GM21576 (cell line): ENCODE results near the gene DMD.
"Not testable (repeated sequence)": the region's sequence is repeated elsewhere in the genome, so short reads cannot be mapped to it uniquely, and the experiment has no call there.

Source experiments
- ATAC-seq: cut with Tn5 transposase; IDR thresholded peaks from one replicate; pipeline ENCODE4 v1.9.1; 2021; ENCODE audit warnings: mild to moderate bottlenecking, moderate library complexity; ENCODE audit not compliant: unreplicated experiment

The DMD gene

DNA sequence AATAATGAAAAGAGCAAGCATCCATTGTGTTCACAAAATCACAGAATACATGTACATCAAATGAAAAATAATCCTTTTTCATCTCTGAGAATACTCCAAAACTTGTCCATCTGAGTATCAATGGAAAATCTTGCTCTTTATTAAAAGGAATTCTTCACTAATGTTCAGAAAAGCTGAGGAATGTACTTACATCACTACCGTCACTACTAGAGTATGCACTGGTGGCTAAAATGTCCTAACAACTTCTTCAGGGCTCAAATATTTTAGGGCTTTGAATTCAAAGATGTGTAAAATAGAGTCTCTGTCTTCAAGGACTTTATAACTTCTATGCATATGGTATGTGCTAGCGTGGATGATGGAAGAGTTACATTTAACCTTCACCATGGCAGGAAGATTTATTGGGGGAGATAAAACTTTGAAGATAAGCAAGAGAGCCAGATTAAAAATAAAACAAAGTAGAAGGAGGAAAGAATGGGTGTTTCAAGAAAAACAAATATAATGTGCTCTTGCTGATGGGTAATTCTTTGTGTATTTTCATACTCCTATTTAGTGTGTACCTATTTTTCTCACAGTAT is 55.1 kb downstream of the DMD start:
- no peak for ATAC-seq

DNA sequence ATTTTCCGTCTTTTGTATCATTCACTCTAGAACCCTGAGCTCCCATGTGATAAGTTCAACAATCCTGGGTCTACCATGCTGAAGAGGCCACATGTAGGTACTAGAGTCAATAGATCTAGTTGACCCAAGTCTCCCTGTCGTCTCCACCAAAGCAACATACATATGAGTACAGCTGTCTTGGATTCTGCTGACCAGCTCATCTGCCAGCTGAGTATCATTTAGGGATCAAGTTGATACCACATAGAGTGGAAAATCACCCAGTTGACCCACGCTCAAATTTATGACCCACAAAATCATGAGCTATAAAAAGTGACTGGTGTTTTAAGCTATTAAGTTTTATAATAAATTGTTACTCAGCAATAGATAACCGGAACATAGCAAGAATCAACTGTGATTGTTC is 61.8 kb downstream of the DMD start:
- no peak for ATAC-seq

DNA sequence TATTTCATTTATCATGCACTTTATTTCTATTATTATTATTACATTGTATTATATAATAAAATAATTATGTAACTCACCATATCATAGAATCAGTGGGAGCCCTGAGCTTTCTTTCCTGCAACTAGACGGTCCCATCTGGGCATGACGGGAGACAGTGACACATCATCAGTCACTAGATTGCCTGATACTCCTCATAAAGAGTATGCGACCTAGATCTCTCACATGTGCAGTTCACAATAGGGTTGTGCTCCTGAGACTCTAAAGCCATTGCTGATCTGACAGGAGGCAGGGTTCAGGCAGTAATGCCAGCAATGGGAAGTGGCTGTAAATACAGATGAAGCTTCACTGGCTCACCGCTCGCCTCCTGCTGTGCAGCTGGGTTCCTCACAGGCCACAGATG is 62.3 kb downstream of the DMD start:
- no peak for ATAC-seq

DNA sequence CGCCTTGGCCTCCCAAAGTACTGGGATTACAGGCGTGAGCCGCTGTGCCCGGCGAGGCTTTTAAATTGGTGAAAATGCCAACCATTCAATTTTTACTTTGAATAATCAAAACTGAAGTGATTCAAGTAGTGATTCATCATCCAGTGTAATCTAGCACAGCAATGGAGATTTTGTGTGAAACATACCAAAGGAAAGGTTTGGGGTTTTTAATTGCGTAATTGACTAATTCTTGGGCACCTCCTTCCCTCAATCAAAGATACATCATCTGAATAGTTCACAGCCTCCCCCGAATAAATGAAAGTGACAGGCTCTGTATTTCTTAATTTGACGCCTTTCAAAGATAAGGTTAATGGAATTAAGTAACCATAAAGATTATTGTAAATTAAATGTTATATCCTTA is 69.0 kb downstream of the DMD start:
- no peak for ATAC-seq

DNA sequence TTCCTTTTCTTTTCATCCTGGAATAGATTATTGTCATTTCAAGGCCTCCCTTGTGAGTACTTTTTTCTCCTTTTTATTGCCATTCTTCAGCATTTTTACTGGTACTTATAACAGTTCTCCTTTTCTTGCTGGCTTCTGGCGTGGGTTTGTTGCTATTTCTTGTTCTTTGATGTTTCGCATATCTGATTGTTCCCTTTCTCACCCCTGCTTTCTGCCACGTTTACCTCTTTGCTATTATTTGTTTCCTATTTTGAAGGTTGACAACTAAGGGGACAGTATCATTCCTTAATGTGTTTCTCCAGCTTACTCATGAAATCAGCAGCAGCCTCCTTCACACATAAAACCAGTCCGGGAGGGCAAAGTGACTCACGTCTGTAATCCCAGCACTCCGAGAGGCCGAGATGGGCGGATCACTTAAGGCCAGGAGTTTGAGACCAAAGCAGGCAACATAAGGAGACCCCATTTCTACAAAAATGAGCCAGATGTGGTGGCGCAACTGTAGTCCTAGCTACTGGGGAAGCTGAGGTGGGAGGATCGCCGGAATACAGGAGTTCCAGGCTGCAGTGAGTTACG is 72.6 kb downstream of the DMD start:
- ATAC-seq, result no peak

DNA sequence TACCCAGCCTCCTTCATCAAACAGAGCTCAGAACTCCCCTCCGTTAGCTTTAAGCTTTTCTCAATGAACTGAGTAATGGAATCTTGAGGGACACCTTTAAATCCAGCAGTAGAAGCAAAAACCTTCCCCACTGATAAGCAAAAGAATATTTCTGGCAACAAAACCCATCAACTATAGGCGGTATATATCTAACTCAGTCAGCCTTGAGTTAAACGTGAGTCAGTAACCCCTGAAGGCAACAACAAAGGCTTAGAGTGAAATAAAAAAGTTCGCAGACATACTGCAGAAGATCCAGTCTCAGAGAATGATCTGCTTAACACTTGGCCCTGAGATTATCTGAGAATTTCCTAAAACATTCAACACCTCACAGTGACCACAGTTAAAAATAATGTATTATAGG is 77.2 kb downstream of the DMD start:
- ATAC-seq, result no peak

DNA sequence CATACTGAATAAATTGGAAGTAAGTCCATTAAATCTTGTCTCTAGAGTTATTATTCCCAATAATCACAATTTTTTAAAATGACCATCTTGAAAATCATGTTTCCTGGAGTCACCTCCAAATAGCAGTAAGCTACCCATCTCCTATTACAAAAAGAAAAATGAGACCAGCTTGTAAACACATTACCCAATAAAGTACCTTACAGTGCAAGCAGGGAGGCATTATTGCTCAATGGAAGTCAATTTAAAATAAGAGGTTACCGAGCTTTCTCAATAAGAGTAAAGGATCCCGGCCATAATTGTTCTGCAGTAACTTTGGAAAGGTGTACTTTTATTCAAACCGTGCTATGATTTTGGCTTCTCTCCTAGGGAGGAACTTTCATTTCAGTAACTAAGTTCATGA is 78.0 kb downstream of the DMD start:
- no peak for ATAC-seq

DNA sequence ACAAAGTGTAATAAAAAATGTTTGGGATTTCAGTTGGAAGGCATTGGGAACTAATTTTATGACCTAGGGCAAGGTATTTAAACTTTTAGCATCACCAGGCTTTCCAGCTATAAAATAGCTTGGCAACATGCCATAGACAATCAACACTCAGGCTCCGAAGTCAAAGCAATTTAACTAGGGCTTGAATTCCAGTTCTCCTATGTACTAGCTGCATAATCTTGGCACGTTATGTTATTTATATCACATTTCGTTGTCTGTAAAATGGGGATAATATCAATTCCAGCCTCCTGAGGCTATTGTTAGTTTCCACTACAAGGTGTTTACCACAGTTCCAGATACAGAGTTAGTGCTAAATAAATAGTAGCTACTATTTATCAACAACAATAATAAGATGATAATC is 78.8 kb downstream of the DMD start:
- no peak for ATAC-seq

DNA sequence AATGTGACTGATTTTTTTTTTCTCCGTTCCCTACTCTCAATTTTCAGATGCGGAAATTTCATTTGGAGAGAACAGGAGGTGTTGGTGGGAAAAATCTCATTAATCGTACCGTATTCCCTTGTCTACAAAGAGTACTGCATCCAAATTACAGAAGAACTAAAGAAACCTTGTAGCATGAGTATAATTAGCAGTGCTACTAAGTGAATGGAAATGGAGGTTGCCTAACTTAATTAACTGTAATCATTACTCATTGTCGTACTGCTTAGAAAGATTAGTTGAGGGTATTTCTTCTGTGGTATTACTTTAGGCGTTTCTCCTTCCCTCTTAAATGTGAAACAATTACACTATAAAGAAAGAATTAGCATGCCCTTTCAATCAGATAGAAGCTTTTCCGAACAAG is 81.7 kb downstream of the DMD start:
- no peak for ATAC-seq

DNA sequence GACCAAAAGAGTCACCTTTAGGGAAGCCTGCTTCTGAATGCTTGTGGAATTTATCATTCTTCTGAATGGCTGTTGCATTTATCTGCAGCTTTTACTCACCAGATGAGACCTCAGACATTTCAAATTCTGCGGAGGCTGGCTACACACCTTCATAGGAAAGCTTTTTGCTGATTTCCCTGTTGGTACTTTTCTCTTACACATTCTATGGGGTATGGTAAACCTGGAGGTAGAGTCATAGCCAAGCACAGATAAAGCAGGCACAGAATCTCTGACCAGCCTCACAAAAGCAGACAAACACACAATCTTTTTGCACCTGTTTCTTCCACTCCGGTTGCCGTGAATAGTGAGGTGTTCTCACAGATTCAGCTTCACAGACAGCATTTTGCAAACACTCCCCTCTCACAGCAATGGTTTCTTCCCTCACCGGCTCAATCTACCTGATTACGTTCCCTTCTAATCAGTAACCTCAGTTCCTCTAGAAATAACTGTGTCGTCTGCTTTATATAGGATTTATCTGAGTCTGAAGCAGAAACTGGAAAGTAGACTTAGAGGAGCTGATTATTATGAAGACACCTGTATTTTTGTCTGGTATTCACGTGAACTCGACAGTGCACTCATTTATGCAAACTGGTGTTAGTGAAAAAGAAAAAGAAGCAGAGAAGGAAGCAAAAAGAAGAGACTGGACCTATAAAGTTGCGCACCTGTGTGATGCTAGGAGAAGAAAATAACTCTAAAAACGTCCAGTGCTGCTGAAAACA is 83.1 kb downstream of the DMD start:
- no peak for ATAC-seq

DNA sequence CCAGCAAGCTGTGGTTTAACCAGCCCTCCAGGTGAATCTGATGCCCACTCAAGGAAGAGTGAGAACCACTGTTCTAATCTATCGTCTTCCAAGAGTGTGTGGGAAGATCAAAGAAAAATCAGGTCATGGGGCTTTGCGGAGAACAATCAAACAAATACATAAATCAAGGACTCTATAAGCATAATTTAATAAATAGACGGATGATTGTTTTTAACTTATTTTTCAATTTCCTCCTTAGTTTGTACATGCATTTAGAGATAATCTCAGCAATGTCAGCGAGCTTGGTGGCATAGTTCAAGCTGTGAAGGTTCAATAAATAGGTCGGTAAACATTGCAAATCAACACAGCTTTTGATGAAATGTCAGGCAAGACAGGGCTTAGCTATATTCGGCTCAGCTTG is 84.9 kb downstream of the DMD start:
- ATAC-seq, result no peak

DNA sequence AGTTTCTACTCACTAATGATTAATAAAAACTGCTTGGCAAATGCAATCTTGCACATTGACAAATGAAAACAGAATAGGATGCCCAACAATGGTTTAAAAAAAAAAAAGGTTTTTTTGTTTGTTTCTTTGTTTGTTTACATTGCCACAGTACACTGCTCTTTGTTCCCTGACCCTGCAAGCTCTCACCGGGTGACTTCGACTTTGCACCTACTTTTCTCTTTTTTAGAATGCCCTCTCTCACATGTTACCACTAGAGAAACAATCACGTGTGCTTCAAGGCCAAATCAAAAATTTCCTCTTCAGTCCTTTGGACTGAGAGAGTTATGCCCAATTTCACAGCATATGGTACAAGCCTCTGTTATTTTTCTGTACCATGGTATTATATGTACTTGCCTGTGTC is 101.5 kb downstream of the DMD start:
- no peak for ATAC-seq

DNA sequence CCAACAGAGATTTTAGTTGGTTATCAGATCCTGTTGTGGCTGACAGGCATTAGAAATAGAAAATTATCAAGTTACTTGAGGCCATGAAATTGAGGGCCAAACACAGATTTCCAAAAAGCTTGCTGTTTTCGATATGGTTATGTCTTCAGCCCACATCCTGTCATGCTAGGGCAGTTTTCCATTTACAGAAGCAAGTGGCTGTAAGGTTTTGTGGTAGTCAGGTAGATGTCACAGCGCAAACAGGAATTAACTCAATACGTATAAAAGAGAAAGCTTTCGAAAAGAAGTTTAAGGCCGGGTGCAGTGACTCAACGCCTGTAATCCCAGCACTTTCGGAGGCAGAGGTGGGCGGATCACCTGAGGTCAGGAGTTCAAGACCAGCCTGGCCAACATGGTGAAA is 104.6 kb downstream of the DMD start:
- ATAC-seq, result no peak

DNA sequence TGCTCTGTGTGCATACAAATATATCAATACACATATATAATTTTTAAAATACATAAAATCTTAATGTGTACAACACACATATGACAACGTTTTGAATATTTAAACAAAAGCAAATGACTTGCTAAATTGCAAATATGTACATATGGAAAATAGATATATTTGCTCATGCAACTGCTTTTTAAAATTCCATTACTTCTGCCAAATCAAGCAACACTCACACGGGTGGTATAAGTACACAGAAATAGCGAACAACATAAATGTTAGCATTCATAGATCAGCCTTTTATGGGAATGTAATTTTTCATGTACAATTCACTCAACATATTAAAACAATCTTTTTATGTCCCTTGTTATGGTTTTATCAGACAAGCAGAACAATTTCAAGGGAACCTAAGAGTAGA is 116.3 kb downstream of the DMD start:
- no peak for ATAC-seq

DNA sequence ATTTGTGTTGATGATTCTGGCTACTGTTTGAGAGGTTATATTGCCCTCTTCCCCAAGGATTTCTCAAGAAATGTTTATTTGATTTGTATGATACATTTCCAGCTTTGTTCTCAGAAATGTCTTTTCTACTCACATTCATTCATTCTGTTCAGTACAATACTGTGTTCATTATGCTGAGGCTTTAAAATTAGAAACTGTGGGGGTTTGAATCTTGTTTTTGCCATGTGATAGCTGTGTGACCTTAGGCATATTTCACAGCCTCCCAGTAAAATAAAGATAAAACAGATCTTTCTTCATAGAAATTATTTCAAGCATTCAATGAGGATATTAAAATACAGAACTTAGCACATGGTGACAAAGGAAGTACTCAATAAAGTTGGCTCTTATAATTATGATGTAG is 123.9 kb downstream of the DMD start:
- ATAC-seq, result no peak

DNA sequence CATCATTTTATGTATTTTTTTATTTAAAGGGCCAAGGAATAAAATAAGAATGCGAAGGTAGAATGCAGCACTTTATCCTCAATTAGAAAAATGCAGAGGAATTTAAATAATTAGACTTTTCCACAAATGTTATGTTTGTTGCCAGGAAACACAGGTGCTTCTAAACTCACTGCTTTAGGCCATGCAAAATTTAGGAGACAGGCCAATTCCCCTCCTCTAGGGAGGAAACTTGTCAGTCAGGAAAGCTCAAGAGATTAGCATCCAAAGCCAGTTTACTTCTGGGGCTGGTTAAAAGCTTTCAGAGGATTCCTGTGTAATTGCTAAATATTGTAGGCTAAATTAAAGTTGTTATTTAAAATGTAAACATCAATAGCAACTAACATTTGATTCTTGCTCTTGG is 124.5 kb downstream of the DMD start:
- no peak for ATAC-seq

DNA sequence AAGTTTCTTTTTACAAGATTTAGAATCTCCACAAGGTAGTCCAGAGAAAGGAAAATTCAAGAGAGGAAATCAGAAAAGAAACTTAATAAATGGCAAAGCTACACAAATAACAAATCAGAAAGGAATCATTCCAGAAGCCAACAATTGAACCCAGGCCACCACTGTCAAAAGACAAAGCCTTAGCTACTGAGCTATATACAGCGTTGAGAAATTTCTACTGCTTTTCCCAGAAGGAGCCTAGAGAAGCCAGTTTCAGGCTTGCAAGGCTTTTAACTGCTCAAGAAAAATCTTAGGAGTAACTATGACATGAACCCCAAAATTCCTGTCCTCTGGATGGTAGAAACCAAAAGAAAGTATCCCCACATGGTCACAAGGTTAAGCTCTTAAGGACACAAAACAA is 129.0 kb downstream of the DMD start:
- ATAC-seq, result no peak

DNA sequence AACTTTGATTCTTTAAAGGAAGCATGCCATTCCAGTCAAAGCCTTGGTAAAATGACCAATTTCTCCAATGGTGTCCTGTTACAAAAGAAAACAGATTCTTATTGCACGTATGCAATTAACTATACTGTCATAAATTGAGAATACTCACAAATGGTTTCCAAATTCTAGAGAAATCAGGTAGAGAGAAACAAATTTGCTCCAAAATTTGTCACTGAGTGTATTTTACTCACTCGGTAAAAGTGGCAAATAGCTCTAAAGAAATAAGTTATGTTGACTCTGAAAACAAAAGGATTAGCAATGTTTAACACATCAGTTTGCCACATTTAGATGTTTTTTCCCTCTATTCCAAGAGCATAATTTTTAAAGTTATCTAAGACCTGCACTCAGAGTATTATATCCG is 133.1 kb downstream of the DMD start:
- no peak for ATAC-seq

DNA sequence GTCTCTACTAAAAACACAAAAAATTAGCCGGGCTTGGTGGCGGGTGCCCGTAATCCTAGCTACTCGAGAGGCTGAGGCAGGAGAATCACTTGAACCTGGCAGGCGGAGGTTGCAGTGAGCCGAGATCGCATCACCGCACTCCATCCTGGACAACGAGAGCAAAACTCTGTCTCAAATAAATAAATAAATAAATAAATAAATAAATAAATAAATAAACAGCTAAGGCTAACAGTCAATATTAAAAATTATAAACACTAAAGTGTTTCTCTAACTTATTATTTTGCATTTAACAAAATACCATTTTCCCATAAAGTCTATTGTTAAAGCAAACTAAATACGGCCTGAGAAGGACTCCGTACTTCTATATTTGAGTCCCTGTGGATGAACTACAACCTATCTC is 137.7 kb downstream of the DMD start:
- not testable (repeated sequence) for ATAC-seq

DNA sequence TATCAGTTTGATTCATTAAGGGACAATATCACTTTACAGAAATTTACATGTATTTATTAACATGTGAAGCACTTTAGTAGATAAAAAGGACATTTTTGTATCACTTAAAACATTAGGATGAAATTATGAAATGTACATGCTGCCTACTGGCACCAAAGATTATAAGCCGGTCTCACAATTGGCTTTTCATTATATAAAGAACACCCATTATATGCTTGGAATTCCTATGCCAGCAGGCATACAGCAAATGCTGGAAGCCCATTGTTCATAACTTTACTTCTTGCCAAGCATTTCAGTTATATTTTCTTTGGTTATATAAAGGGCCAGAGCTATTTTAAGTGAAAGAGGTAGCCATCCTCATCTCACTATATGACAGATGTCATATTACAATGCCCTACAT is 145.9 kb downstream of the DMD start:
- no peak for ATAC-seq

DNA sequence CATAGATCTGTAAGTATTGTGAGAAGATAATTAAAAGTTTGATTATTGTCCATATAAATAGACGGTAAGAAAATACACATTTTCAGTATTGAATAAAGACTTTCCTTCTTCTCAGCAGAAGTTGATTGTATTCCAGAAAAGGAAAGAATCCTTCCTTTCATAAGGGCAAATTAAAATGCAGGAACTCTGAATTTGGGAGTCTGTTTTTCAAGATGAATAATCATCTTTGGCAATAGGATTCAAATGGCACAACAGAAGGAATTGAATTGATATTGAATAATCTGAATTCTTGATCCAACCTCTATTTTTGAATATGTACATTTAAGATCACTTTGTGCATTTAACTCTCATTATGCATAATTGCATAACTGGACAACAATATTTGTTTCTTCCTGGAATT is 149.3 kb downstream of the DMD start:
- no peak for ATAC-seq

DNA sequence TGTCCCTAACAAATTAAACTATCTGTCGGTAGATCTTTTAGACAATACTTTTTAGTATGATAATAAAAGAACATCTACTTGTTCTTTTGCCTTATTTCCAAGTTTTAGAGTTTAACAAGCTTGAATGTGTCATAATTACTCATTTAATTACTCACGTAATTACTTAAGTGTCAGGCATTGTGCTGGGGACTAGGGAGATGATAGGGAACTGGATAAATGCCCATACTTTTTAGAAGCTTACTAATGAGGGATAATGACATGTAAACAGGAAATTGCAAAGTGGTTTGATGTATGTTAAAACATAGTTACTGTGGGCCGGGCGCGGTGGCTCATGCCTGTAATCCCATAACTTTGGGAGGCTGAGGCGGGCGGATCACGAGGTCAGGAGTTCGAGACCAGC is 158.3 kb downstream of the DMD start:
- ATAC-seq, result no peak

DNA sequence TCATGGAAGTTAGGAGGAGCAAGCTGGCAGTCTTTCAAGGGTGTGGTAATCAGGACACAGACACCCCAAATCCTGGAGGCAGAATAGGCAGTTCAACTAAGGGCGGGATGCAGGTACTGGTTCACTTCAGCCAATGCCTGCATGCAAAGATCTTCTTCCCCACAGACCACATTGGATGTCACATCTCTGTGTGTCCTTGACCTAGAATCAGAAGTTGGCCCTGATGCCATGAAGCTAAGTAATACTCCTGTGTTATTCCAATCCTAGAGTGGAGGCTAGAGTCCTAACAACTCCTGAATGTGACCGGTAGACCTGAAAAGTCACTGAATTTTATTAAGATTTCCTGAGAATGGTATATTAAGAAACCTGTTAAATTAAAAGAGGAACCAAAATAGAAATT is 165.5 kb downstream of the DMD start:
- no peak for ATAC-seq
